Esophagus squamous epithelium (tissue), 4 donors: ENCODE data around the gene CDK11B.
"Not testable (repeated sequence)": the region's sequence is repeated elsewhere in the genome, so short reads cannot be mapped to it uniquely, and the experiment has no call there.

Experiments
- POLR2A ChIP-seq, 4 donors: fragments of 450-650 bp; IDR thresholded peaks; one replicate each; pipeline ENCODE4 v1.6.1; 2017; ENCODE audit warnings: antibody characterized with exemption in 4 of 4, mild to moderate bottlenecking in 4 of 4, moderate library complexity in 3 of 4
- TF ChIP-seq, protein P1 (sequence below), 6 experiments: fragments of 450-650 bp in 4 of 6; fragments of 200-600 bp in 2 of 6; sonication (generic) in 2 of 6; IDR thresholded peaks; one replicate each; pipeline ENCODE4 v1.5.1; 2016 to 2019; ENCODE audit warnings: antibody characterized with exemption in 6 of 6, mild to moderate bottlenecking in 4 of 6, moderate library complexity in 4 of 6

DNA sequence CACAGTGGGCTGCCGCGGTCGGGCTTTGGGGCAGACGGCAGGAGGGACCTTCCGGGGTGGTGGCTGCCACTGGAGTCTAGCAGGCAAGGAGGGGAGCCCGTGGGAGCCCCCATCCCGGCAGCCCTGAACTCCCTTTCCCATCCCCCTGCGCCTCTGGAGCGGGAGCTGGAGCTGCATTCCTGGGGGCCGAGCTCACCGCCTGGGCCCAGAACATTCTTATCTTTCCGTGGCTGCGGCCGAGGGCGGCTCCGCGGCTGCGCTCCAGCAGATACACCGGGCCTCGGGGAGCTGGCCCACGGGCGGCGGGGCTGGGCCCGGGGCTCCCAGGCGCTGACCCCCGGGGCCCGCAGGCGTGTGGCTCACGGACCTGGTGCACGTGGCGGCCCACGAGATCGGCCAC is 41.8 kb upstream of the CDK11B start:
- TF ChIP-seq, protein P1, sequence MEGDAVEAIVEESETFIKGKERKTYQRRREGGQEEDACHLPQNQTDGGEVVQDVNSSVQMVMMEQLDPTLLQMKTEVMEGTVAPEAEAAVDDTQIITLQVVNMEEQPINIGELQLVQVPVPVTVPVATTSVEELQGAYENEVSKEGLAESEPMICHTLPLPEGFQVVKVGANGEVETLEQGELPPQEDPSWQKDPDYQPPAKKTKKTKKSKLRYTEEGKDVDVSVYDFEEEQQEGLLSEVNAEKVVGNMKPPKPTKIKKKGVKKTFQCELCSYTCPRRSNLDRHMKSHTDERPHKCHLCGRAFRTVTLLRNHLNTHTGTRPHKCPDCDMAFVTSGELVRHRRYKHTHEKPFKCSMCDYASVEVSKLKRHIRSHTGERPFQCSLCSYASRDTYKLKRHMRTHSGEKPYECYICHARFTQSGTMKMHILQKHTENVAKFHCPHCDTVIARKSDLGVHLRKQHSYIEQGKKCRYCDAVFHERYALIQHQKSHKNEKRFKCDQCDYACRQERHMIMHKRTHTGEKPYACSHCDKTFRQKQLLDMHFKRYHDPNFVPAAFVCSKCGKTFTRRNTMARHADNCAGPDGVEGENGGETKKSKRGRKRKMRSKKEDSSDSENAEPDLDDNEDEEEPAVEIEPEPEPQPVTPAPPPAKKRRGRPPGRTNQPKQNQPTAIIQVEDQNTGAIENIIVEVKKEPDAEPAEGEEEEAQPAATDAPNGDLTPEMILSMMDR (IDR thresholded peaks at IDR 0.05), result not testable (repeated sequence)
- not testable (repeated sequence) for TF ChIP-seq POLR2A (IDR thresholded peaks at IDR 0.05)
